ENCODE measurements around the gene GNPAT. TPM values are rescaled to one million over a fixed set of nuclear protein-coding genes. Genes with fewer than 3 reads are reported as not detected.

Gene GNPAT
- 40.1 TPM for polyA plus RNA-seq

- peaks cover 7% of the 10 kb centered on the region for H3K36me3 Mint-ChIP-seq
- H3K4me1 Mint-ChIP-seq: peaks cover 33 to 57% (median 44%) of the 10 kb centered on the region in 3 donors
- no peaks in the 10 kb centered on the region for H3K9me3 Mint-ChIP-seq
- H3K27me3 Mint-ChIP-seq: no peaks in the 10 kb centered on the region
- H3K27ac Mint-ChIP-seq: peak within 1 kb of the TSS; percentile 93 to 99 (median 98)
- peak within 1 kb of the TSS; percentile 94 to 99 (median 96) for H3K4me3 Mint-ChIP-seq
Observed at GRCh38 chr1:231240883-231241735, at the start of gene GNPAT. Gene GNPAT, plus strand, starts transcription at chr1:231241212. Its CDS starts 167 bp downstream, at chr1:231241379.

GRCh38 chr1:231192620-231193163 lies 48.3 kb upstream of the GNPAT start:
- Mint-ChIP-seq H3K36me3 (no peaks in the 10 kb centered on the region), H3K4me1 (no peaks in the 10 kb centered on the region), H3K27me3 (peaks cover 14% of the 10 kb centered on the region), H3K27ac (no peak overlapping the region), H3K9me3 (peaks cover 1 to 9% (median 7%) of the 10 kb centered on the region in 3 donors), H3K4me3 (no peak overlapping the region)

- Mint-ChIP-seq H3K36me3 (no peaks in the 10 kb centered on the region), H3K4me1 (no peaks in the 10 kb centered on the region), H3K9me3 (peaks cover 1 to 9% (median 7%) of the 10 kb centered on the region in 3 donors), H3K27ac (no peak overlapping the region), H3K27me3 (peaks cover 14% of the 10 kb centered on the region), H3K4me3 (no peak overlapping the region)
Observed at GRCh38 chr1:231193710-231194340, 47.2 kb upstream of the GNPAT start.

DNA sequence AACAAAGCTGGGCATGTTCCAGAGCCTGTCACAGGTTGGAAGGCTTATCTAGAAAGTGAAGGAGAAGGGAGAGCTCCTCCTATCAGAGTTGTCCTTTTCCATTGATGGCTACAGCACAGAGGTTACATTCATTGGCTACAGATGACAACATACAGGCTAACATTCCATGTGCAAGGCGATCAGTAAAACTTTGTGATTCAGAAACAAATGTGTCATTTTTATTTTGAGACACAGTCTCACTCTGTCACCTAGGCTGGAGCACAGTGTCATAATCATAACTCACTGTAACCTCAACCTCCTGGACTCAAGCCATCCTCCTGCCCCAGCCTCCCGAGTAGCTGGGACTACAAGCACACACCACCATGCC lies 46.6 kb upstream of the GNPAT start:
- H3K9me3 Mint-ChIP-seq: peaks cover 1 to 7% (median 5%) of the 10 kb centered on the region in 3 donors
- H3K4me3 Mint-ChIP-seq: no peak overlapping the region
- H3K36me3 Mint-ChIP-seq: no peaks in the 10 kb centered on the region
- H3K27ac Mint-ChIP-seq: peak overlapping the region in 1 of 3 donors; percentile 55
- H3K4me1 Mint-ChIP-seq: no peaks in the 10 kb centered on the region
- H3K27me3 Mint-ChIP-seq: peaks cover 13% of the 10 kb centered on the region

DNA sequence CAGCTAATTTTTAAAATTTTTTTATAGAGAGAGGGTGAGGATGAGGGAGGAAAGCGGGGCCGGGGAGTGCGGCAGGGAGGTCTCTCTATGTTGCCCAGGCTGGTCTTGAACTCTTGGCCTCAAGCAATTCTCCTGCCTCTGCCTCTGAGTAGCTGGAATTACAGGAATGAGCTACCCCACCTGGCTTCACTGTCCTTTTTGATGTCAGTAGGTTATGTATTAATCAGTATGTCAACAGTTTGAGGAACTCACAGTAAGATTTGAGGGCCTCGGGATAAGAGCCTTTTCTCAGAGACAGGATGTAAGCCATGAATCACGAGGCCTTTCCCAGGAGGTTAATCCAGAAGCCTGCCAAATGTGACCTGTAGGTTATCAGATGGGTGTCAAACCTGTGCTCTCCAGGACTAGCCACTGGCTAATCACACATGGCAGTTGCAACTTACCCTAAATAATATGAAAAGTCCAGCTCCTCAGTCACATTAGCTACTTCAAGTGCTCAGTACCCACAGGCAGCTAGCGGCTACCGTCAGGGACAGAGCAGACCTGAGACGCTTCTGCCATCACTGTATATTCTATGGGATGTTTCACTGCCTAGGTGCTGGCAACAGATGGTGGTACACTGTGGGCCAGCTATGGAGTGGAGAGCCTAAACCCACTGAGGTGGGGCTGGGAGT lies 46.0 kb upstream of the GNPAT start:
- H3K27me3 Mint-ChIP-seq: peaks cover 11% of the 10 kb centered on the region

DNA sequence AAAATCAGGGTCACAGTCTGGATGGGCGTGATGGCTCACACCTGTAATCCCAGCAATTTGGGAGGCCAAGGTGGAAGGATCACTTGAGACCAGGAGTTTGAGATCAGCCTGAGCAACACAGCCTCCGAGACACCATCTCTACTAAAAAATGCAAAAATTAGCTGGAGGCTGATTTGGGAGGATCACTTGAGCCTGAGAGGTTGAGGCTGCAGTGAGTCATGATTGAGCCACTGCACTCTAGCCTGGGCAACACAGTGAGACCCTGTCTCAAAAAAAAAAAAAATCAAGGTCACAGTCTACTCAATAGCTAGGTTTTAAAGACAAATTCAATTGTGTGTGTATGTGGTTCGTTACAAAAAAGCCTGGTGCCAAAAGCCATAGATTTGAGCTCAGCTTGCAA lies 44.7 kb upstream of the GNPAT start:
- peaks cover 0 to under 1% (median 0%) of the 10 kb centered on the region in 3 donors for H3K9me3 Mint-ChIP-seq

More for the DNA sequence above, 46.0 kb upstream of the GNPAT start:
- Mint-ChIP-seq H3K27ac (peak overlapping the region in 1 of 3 donors; percentile 55), H3K36me3 (no peaks in the 10 kb centered on the region), H3K4me1 (no peaks in the 10 kb centered on the region), H3K9me3 (peaks cover 0 to 2% (median 1%) of the 10 kb centered on the region in 3 donors), H3K4me3 (no peak overlapping the region)

GRCh38 chr1:231196728-231197127 lies 44.3 kb upstream of the GNPAT start:
- H3K27me3 Mint-ChIP-seq: peaks cover 10% of the 10 kb centered on the region
- H3K27ac Mint-ChIP-seq: no peak overlapping the region
- no peaks in the 10 kb centered on the region for H3K4me1 Mint-ChIP-seq
- no peaks in the 10 kb centered on the region for H3K36me3 Mint-ChIP-seq
- H3K4me3 Mint-ChIP-seq: no peak overlapping the region
- H3K9me3 Mint-ChIP-seq: no peaks in the 10 kb centered on the region

More for the DNA sequence above, 44.7 kb upstream of the GNPAT start:
- H3K36me3 Mint-ChIP-seq: no peaks in the 10 kb centered on the region
- H3K4me1 Mint-ChIP-seq: no peaks in the 10 kb centered on the region
- H3K4me3 Mint-ChIP-seq: no peak overlapping the region
- H3K27ac Mint-ChIP-seq: no peak overlapping the region
- peaks cover 13% of the 10 kb centered on the region for H3K27me3 Mint-ChIP-seq

- Mint-ChIP-seq H3K36me3 (no peaks in the 10 kb centered on the region), H3K9me3 (no peaks in the 10 kb centered on the region), H3K27me3 (peaks cover 14% of the 10 kb centered on the region), H3K4me3 (no peak overlapping the region), H3K4me1 (no peaks in the 10 kb centered on the region), H3K27ac (no peak overlapping the region)
Observed at GRCh38 chr1:231199868-231200267, 41.1 kb upstream of the GNPAT start.

DNA sequence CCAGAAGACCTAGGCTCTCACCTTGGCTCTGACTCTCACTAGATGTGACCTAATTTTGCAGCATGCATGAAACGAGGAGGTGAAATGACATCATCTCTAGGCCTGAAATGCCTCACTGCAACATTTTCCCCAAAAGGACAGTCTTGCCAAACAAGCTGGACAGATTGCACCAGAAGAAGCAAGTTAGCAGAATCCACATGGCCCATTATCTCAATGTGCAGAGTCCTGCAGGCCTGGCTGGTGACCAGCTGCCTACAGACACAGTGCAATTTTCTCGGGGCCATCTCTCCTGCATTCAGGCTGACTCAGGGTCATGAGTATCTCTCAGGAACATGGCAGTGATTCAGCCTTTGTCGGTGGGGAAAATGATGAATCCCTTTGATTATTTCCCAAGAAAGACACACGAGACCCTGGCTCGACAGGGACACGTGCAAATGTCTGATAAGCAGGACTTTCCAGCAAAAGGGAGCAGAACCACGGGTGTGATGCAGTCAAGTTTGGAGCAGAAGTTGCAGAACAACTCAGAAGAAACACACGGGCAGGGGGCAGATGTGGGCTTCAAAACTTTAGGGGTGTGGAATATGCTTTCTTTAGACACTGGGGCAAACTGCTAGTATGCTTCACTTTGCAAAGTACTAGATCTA lies 40.5 kb upstream of the GNPAT start:
- no peak overlapping the region for H3K27ac Mint-ChIP-seq

GRCh38 chr1:231201375-231201978 lies 39.5 kb upstream of the GNPAT start:
- Mint-ChIP-seq H3K27me3 (peaks cover 12% of the 10 kb centered on the region), H3K36me3 (no peaks in the 10 kb centered on the region), H3K27ac (no peak overlapping the region), H3K4me3 (no peak overlapping the region), H3K9me3 (no peaks in the 10 kb centered on the region), H3K4me1 (no peaks in the 10 kb centered on the region)

More for the DNA sequence above, 40.5 kb upstream of the GNPAT start:
- Mint-ChIP-seq H3K9me3 (no peaks in the 10 kb centered on the region), H3K27me3 (peaks cover 14% of the 10 kb centered on the region), H3K36me3 (no peaks in the 10 kb centered on the region), H3K4me1 (no peaks in the 10 kb centered on the region), H3K4me3 (no peak overlapping the region)

- Mint-ChIP-seq H3K36me3 (no peaks in the 10 kb centered on the region), H3K27ac (no peak overlapping the region), H3K4me1 (no peaks in the 10 kb centered on the region), H3K9me3 (no peaks in the 10 kb centered on the region), H3K4me3 (no peak overlapping the region), H3K27me3 (peaks cover 12% of the 10 kb centered on the region)
Observed at GRCh38 chr1:231201979-231202633, 38.9 kb upstream of the GNPAT start.

DNA sequence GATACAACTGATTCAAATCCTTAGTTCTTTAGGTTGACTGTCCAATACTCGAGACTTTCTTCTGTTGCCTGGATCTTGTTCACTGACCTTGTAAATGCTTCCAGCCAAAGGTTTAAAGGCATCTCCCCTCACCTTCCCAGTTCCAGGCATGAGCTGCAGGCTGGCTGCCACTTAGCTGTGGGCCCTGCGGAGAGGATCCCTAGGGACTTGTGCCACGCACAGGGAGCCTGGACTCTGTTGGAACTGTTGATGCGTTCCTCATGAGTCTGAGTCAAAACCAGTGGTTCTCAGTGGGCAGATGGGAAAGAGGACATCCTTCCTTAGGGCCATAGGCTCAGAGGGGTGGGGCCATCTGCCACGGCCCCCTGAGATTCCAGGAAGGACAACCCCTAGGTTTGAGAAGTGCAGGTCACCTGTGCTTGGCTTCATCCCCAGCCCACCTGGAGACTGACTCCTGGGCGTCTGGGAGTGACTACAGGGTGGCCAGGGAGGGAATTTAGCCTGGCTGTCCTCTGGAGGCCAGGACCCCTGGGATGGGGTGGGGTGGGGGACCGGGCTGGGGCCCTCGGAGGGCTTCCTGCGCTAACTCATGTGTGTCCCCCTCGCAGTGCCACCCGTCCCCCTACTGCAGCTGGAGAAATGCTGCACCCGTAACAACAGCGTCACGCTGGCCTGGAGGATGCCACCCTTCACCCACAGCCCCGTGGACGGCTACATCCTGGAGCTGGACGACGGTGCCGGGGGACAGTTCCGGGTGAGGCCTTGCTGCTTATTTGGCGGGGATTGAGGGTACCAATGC lies 37.6 kb upstream of the GNPAT start:
- H3K4me1 Mint-ChIP-seq: no peaks in the 10 kb centered on the region
- no peak overlapping the region for H3K4me3 Mint-ChIP-seq
- H3K9me3 Mint-ChIP-seq: no peaks in the 10 kb centered on the region
- peaks cover 8% of the 10 kb centered on the region for H3K27me3 Mint-ChIP-seq
- H3K36me3 Mint-ChIP-seq: no peaks in the 10 kb centered on the region
- no peak overlapping the region for H3K27ac Mint-ChIP-seq

DNA sequence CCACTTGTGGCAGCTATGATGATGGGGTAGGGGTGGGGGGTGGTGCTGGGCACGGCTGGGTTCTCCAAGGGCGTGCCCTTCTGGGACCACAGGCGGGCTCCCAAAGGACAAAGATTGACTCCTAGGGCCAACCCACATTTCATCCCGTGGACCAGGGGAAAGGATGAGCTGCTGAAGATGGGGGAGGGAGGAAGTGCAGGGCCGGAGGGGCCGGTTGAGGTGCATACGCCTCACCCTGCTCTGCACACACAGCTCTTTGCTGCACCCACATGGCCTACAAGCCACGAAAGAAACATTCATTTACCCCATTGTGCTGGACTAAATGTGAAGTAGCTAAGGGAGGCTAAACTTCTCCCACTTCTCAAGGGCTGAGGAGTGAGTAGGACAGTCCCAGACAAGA lies 34.2 kb upstream of the GNPAT start:
- Mint-ChIP-seq H3K36me3 (no peaks in the 10 kb centered on the region), H3K9me3 (no peaks in the 10 kb centered on the region), H3K27me3 (peaks cover 5% of the 10 kb centered on the region), H3K4me3 (no peak overlapping the region), H3K27ac (peak overlapping the region in 1 of 3 donors; percentile 39), H3K4me1 (peaks cover 4 to 7% (median 6%) of the 10 kb centered on the region in 3 donors)
